Activated CD8-positive, alpha-beta T cell treated with anti-CD3 and anti-CD28 coated beads for 36 hours (primary cell): ENCODE measurements around the gene MAPK1. TPM values are rescaled to one million over a fixed set of nuclear protein-coding genes. Genes with fewer than 3 reads are reported as not detected.
"Not testable (repeated sequence)": the region's sequence is repeated elsewhere in the genome, so short reads cannot be mapped to it uniquely, and the experiment has no call there.

Source experiments
- ATAC-seq: fragments of 200-7000 bp; cut with Tn5 transposase; one replicate; pipeline ENCODE4 v1.10.0; 2021; ENCODE audit warnings: mild to moderate bottlenecking, moderate library complexity
- CTCF ChIA-PET: fragments of 350-600 bp; sonication (Branson Sonifier 250); formaldehyde crosslinking; loops from one replicate; lab custom pipeline; 2021; ENCODE audit warnings: antibody characterized with exemption; lab: Charles Lee
- POLR2A ChIA-PET: fragments of 350-600 bp; sonication (Branson Sonifier 250); formaldehyde crosslinking; loops from one replicate; lab custom pipeline; 2021; ENCODE audit warnings: antibody characterized with exemption; lab: Charles Lee
- DNase-seq: peaks from one replicate; pipeline ENCODE4 v3.0.0-alpha.2; 2020
- H3K27ac Mint-ChIP-seq: one replicate; pipeline ENCODE4 v1.8.0; 2021; ENCODE audit warnings: mild to moderate bottlenecking, mixed read lengths
- H3K27me3 Mint-ChIP-seq: one replicate; pipeline ENCODE4 v1.8.0; 2021; ENCODE audit warnings: mixed read lengths
- H3K36me3 Mint-ChIP-seq: one replicate; pipeline ENCODE4 v1.8.0; 2021; ENCODE audit warnings: low read depth, mixed read lengths
- H3K4me1 Mint-ChIP-seq: one replicate; pipeline ENCODE4 v1.8.0; 2021; ENCODE audit warnings: low read depth, mixed read lengths
- H3K4me3 Mint-ChIP-seq: one replicate; pipeline ENCODE4 v1.8.0; 2021; ENCODE audit warnings: mild to moderate bottlenecking, moderate library complexity, mixed read lengths
- H3K9me3 Mint-ChIP-seq: one replicate; pipeline ENCODE4 v1.8.0; 2021; ENCODE audit warnings: mixed read lengths
- intact Hi-C: fragments of 100-400 bp; cut with micrococcal nuclease; formaldehyde crosslinking; loops from one replicate; pipeline ENCODE4 v1.10.0; 2022
- total RNA-seq, 2 experiments: library from RNA; stranded (reverse); gene quantifications; one replicate each; pipeline ENCODE4 v1.2.3, GENCODE V29; 2021
- TF ChIP-seq, protein P1 (sequence below): fragments of 200-600 bp; IDR thresholded peaks from one replicate; pipeline ENCODE4 v1.8.0; 2022; ENCODE audit warnings: antibody characterized with exemption, mild to moderate bottlenecking

The MAPK1 gene
- total RNA-seq, 2 experiments from 2014 or later = 87.1 to 93.4 TPM

DNA sequence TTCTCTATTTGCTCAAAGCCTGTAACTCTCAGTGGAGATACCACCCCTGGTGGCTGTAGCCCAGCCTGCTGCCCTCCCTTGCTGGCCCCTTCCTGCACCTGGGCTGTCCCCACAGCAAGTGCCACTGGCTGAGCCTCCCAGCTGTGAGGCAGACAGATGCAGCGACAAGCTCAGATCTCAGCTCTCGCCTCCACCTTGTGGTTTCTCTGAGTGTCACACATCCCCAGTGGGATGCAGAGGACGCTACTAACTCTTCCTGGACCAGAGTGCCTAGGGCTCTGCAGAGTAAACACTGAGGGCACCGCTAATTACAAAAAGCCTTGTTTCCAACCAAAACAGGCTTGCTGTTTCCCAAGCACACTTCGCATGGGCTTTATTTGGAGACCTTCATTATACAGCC is 140.8 kb downstream of the MAPK1 start:
- CTCF ChIA-PET = interaction anchor here (0.6 to 1.3 kb wide), 7 partner anchors 9 to 163 kb away, joined by 3 to 6 read pairs (median 3); partner anchors contain the start of gene PPIL2
- DNase-seq (peak; percentile 64), ATAC-seq (peak; percentile 98)
- POLR2A ChIA-PET = no interaction called here
- intact Hi-C loops = no loop called here
- Mint-ChIP-seq H3K36me3 (no peaks in the 10 kb centered on the region), H3K4me1 (peaks cover 9% of the 10 kb centered on the region), H3K9me3 (no peaks in the 10 kb centered on the region), H3K27ac (no peak overlapping the region), H3K4me3 (no peak overlapping the region), H3K27me3 (no peaks in the 10 kb centered on the region)
- TF ChIP-seq, protein P1, sequence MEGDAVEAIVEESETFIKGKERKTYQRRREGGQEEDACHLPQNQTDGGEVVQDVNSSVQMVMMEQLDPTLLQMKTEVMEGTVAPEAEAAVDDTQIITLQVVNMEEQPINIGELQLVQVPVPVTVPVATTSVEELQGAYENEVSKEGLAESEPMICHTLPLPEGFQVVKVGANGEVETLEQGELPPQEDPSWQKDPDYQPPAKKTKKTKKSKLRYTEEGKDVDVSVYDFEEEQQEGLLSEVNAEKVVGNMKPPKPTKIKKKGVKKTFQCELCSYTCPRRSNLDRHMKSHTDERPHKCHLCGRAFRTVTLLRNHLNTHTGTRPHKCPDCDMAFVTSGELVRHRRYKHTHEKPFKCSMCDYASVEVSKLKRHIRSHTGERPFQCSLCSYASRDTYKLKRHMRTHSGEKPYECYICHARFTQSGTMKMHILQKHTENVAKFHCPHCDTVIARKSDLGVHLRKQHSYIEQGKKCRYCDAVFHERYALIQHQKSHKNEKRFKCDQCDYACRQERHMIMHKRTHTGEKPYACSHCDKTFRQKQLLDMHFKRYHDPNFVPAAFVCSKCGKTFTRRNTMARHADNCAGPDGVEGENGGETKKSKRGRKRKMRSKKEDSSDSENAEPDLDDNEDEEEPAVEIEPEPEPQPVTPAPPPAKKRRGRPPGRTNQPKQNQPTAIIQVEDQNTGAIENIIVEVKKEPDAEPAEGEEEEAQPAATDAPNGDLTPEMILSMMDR = peak; percentile 50

DNA sequence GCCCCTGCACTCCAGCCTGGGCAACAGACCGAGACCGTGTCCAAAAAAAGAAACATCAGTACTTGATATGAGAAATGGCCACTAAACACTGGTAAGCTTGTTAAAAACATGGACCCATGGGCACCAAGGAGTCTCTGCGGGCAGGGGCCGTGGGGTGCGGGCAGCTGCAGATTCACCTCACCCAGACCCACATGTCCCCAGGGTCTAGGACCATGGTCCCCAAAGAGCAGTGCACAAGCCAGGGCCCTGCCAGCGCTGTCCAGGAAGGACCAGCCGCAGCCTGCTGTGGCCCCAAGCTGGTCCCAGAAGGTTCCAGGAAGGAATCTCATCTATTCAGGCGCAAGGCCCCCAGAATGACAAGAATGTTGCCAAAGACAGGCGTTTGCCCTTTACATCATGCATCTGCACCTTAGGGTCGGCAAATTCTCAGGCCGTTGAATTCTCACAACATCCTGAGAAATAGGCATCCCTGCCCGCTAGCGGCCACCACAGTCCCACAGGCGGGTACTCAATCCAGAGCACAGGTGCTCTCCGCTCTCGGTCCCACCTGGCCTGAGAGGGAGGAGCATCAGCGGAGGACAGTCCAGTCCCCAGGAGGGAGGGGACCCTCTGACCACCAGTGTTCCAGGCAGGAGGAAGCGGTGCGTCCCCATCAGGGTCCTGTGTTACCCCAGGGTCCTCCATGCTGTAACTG is 141.3 kb downstream of the MAPK1 start:
- Mint-ChIP-seq H3K27ac (no peak overlapping the region), H3K27me3 (no peaks in the 10 kb centered on the region), H3K4me1 (peaks cover 9% of the 10 kb centered on the region), H3K36me3 (no peaks in the 10 kb centered on the region), H3K9me3 (no peaks in the 10 kb centered on the region), H3K4me3 (no peak overlapping the region)
- no peak for DNase-seq
- TF ChIP-seq, protein P1 = no peak
- CTCF ChIA-PET = interaction anchor here (0.6 to 1.3 kb wide), 7 partner anchors 9 to 164 kb away, joined by 3 to 6 read pairs (median 3); partner anchors contain the start of gene PPIL2
- no peak for ATAC-seq
- intact Hi-C loops = no loop called here
- POLR2A ChIA-PET = no interaction called here

DNA sequence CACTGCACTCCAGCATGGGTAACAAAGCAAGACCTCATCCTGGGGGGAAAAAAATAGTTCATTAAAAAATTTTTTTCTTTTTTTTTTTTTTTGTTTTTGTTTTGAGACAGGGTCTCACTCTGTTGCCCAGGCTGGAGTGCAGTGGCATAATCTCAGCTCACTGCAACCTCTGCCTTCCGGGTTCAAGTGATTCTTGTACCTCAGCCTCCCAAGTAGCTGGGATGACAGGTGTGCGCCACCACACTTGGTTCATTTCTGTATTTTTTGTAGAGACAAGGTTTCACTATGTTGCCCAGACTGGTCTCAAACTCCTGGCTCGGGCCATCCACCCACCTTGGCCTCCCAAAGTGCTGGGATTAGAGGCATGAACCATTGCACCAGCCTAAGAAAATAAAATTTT is 142.9 kb downstream of the MAPK1 start:
- H3K27me3 Mint-ChIP-seq, H3K4me3 Mint-ChIP-seq, H3K9me3 Mint-ChIP-seq, H3K4me1 Mint-ChIP-seq, intact Hi-C loops, H3K36me3 Mint-ChIP-seq, CTCF ChIA-PET, ATAC-seq, POLR2A ChIA-PET, DNase-seq, H3K27ac Mint-ChIP-seq: not testable (repeated sequence)

DNA sequence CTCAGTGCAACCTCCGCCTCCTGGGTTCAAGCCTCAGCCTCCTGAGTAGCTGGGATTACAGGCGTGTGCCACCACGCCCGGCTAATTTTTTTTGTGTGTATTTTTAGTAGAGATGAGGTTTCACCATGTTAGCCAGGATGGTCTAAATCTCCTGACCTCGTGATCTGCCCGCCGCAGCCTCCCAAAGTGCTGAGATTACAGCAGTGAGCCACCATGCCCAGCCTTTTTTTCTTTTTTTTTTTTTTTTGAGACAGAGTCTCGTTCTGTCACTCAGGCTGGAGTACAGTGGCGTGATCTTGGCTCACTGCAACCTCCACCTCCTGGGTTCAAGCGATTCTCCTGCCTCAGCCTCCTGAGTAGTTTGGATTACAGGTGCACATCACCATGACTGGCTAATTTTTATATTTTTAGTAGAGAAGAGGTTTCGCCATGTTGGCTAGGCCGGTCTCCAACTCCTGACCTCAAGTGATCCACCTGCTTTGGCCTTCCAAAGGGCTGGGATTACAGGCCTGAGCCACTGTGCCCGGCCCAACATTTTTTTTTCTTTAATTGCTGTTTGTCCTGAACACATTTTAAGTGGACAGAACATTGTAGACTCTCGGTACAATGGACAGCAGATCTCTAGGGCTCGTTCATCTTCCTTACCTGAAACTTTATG is 146.1 kb downstream of the MAPK1 start:
- H3K9me3 Mint-ChIP-seq, H3K4me1 Mint-ChIP-seq, DNase-seq, H3K4me3 Mint-ChIP-seq, intact Hi-C loops, POLR2A ChIA-PET, H3K27me3 Mint-ChIP-seq, ATAC-seq, H3K36me3 Mint-ChIP-seq, H3K27ac Mint-ChIP-seq: not testable (repeated sequence)
- CTCF ChIA-PET = interaction anchor here (0.9 kb wide), 1 partner anchor 217 kb away, joined by 3 read pairs; no protein-coding TSS in a partner anchor

DNA sequence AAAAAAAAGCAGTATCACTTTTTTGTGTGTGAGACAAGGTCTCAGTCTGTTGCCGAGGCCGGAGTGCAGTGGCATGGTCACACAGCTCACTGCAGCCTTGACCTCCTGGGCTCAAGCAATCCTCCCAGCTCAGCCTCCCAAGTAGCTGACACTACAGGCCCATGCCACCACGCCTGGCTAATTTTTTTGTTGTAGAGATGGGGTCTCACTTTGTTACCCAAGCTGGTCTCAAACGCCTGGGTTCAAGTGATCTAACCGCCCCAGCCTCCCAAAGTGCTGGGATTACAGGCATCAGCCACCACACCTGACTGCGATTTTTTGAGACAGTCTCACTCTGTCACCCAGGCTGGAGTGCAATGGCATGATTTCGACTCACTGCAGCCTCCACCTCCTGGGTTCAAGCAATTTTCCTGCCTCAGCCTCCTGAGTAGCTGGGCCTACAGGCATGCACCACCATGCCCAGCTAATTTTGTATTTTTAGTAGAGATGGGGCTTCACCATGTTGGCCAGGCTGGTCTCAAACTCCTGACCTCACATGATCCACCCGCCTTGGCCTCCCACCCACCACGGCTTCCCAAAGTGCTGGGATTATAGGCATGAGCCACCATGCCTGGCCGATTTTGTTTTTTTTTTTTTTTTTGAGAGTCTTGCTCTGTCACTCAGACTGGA is 147.1 kb downstream of the MAPK1 start:
- intact Hi-C loops, H3K4me3 Mint-ChIP-seq, DNase-seq, H3K4me1 Mint-ChIP-seq, H3K36me3 Mint-ChIP-seq, ATAC-seq, H3K27me3 Mint-ChIP-seq, H3K9me3 Mint-ChIP-seq, H3K27ac Mint-ChIP-seq: not testable (repeated sequence)
- ChIA-PET CTCF (interaction anchor here (0.9 to 1.1 kb wide), 2 partner anchors 10 to 218 kb away, joined by 3 to 5 read pairs; no protein-coding TSS in a partner anchor), POLR2A (interaction anchor here (0.8 kb wide), 1 partner anchor 39 kb away, joined by 3 read pairs; no protein-coding TSS in a partner anchor)

DNA sequence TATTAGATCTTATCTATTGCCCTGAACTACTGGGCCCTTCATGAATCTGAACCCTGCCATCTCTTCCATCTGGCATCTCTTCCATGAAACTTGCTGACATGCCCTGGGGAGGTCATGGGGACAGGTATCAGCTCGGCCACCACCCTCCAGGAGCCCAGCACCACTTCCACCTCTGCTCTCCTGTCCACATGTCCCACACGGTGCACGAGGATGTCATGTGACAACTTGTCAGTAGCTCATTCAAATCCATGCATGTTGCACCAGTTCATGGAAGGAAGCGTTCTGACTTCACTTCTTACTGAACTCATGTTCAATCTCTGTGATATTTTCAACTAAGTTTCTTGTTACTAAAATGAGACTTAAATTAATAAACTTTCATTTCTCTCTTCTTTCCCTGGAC is 148.4 kb downstream of the MAPK1 start:
- ATAC-seq = no peak
- no peaks in the 10 kb centered on the region for H3K36me3 Mint-ChIP-seq
- TF ChIP-seq, protein P1 = no peak
- no peak overlapping the region for H3K4me3 Mint-ChIP-seq
- POLR2A ChIA-PET = no interaction called here
- intact Hi-C loops = loop anchor here (5.0 kb wide), 1 partner anchor 52 kb away; the partner anchor contains the start of gene PPIL2
- no peaks in the 10 kb centered on the region for H3K27me3 Mint-ChIP-seq
- no peak for DNase-seq
- no peaks in the 10 kb centered on the region for H3K9me3 Mint-ChIP-seq
- CTCF ChIA-PET = interaction anchor here (0.9 to 1.5 kb wide), 3 partner anchors 9 to 234 kb away, joined by 3 to 5 read pairs (median 5); partner anchors contain the start of gene PPM1F
- H3K27ac Mint-ChIP-seq = no peak overlapping the region
- peaks cover 2% of the 10 kb centered on the region for H3K4me1 Mint-ChIP-seq
